HS-27A (cell line): ENCODE data around the gene AHRR.
"Not testable (repeated sequence)": the region's sequence is repeated elsewhere in the genome, so short reads cannot be mapped to it uniquely, and the experiment has no call there.

Experiments used
- DNase-seq: peaks from one replicate; pipeline ENCODE4 v3.0.0-alpha.2; 2012; ENCODE audit warnings: low read depth, missing footprints

Gene AHRR

GRCh38 chr5:368183-369084, 46.9 kb downstream of the AHRR start:
- peak; percentile 83 for DNase-seq

DNA sequence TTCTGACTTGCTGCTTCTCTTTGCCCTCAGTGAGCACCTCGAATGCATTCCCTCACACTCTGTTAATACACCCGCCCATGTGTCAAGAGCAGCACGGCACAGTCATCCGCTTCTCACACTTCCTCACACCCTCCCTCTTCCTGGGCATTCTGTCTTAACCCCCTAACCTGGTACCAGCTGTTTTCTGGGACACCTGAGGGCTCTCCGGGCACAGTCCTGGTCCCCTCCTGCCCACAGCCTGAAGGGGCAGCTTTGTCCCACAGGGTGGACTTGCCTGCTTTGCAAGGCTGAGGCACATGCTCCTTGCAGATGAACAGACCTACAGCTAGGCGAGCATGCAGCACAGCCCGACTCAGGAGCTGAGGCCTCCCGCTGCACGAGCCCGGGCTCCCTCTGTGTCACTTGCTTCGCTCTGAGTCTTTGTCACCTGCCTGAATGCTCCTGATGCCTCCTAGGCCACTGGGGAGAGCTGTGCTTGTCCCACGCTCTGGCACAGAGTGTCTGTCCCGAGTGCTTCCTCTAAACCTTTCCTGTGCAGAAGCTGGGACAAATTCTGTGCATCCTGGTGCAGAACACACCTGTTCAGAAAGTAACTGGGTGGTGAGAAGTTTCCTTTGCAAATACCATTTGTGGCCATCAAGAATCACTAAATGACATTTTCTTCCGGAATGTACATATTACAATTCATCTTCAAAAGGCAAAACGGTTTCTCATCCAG, 47.8 kb downstream of the AHRR start:
- DNase-seq, result no peak

- DNase-seq, result not testable (repeated sequence)
Observed at GRCh38 chr5:369869-370236, 48.3 kb downstream of the AHRR start.

GRCh38 chr5:370311-370958, 48.9 kb downstream of the AHRR start:
- DNase-seq, result no peak

GRCh38 chr5:370959-371810, 49.7 kb downstream of the AHRR start:
- no peak for DNase-seq

DNA sequence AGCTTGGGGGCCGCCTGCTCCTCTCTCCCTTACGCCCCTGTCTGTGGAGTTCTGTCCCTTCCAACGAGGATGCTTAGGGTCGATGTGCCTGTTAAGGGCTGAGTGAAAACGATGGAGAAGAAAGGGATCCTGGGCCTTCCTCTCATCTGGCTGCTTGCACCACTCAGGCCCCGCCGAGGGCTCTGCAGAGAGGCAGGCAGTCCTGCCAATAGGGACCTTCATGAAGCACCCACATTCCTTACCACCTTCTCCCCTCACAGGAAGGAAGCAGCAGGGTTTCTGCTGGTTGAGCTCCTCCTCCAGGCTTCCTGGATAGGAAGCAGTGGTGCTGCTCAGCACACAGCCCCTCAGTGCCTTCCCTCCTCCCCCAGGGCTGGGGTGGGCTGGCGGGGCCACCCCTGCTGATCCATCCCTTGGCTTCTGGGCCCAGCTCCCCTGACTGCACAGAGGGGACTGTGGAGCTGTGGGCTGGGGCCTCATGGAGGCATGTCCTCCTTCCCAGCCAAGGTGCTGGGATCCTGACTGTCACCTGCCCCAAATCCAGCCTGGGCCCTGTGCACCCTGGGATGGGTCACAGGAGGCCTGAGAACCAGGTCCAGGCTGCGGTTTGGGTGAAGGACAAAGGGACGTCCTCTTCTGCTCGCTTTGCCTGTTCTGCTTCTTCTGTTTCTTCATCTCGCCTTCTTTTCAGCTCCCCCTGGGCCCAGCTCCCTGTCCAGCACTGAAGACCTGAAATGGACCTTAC, 50.5 kb downstream of the AHRR start:
- no peak for DNase-seq

DNA sequence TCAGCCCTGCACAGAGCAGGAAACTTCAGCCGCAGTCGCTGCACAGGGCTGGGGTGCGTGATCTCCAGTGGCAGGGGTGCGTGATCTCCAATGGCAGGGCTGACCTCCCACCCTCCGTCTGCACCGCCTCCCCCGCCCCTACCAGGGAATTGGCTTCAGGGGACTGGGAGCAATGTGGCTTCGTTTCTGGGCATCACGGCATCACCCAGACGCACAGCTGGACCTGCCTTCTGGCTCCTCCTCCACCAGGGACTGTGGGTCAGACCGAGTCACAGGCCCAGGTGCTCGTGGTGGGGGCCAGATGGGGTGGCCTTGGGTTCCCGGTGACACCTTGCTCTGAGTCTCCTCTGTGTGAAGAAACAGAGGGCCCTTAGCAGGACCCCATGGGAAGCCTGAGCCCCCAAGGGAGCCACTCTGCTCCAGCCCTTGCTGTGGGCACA, 51.1 kb downstream of the AHRR start:
- no peak for DNase-seq

DNA sequence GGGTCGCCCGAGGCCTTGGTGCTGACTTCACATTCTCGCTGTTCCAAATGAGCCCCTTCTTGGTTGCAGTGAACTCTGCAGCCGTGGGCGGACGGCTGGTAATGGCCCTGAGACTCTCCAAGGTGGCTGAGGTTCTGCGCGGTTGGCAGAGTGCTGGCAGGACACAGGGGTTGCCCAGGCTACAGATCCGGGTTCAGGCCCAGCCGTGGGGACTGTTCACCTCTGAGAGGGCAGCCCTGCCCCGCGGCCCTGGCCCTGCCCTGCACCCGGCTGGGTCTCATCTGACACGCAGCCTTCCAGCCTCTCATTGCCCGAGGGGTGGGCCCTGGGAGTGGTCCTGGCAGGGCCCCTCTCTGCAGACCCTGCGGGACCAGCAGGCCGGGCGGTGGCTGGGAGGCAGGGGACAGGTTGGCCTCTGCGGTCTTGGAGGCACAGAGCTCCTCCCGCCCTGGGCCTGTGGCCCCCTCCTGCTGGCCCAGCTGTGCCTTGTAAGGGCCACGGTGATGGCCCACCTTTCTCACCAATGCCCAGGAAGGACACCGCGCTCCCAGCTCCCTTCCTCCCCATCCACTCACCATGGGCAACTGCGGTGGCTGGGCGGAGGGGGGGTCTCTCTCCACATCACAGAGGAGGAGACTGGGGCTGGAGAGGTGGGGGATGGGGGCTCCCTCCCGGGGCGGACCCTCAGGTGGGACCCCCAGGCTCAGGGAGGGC, 51.6 kb downstream of the AHRR start:
- DNase-seq, result no peak

GRCh38 chr5:373710-374602, 52.4 kb downstream of the AHRR start:
- DNase-seq, result no peak

DNA sequence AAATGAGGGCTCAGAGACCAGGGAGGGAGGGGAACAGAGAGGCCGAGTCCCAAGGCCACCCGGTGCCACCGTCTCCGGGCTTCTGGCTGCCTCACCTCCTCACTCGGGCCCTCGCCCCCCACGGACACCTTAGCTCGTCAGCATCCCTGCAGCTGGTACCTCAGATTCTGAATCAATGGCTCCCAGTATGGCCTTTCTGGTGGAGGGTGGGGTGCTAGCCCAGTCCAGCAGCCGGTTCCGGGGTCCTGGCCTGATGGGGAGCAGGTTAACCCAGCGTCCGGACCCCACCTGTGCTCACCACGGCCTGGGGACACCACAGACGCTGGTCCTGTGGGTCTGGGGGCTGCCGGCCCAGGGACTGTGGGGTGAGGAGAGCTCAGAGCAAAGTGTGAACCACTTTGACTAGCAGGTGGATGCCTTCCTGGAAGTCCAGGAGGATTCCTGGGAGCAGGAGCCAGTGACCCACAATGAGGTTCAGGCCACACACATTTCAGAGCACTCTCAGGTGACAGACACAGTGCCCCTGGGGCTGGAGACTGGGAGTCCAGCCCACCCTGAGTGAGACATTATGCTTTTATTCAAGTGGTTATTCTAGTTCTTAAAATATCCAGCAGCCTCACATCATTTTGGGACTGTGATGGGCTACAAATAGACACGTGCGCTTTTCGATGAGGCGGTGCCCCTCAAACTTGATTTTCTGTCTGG, 53.3 kb downstream of the AHRR start:
- no peak for DNase-seq

GRCh38 chr5:375336-375920, 53.9 kb downstream of the AHRR start:
- DNase-seq, result no peak

- no peak for DNase-seq
Observed at GRCh38 chr5:375921-376798, 54.6 kb downstream of the AHRR start.

- no peak for DNase-seq
Observed at GRCh38 chr5:376799-377325, 55.3 kb downstream of the AHRR start.

DNA sequence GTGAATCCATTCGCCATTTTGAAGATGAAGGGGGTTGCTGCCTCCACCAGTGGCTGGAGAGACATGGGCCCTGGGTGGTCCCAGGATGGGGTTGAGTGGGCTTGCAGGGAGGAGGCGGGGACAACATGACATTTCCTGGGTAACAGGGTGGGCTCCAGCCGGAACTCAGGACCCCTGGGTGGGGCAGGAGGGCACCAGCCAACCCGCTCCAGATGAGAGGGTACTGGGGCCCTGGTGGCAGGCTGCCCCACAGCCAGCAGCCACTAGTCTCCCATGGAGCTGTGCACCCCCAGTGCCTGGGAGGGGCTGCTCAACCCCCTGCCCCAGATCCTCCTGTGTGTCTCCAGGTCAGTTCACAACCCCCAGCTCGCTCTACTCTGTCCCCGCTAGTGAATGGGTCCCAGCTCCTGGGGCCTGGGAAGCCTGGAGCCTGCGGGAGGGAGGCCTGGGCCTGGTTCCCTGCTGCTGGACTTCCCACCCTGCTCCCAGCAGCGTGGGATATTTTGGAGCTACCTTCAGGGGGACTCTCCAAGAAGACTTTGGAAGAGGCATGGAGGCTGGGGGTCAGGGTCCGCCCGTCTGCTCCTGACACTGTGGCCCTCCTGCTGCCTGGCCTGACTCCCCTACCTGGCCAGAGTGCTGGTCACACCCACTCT, 55.9 kb downstream of the AHRR start:
- no peak for DNase-seq

DNA sequence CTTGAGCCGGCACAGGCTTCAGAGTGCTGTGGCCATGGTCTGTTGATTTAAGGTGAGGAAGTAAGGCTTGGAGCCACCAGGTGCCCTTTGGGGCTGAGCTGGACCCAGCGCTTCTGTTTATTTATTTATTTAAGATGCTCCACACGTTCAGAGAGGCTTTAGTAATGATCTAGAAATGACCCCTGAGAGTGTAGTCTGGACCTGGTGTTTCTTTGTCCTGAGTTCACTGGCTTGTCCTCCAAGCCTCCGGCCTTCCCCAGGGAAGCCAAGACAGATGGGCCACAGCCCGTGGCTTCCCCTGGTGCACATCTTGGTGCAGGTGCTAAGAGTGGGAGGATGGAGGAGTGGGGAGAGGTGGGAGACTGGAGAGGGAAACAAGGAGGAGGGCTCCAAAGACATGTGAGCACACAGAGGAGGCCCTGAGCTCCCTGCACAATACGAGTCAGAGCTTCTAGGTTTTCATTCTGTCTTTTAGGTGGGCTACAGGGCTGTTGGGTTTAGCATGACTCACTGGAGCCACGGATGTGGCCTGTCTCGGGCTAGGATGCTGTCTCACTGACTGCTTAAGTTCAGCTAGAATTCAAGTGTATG, 56.9 kb downstream of the AHRR start:
- DNase-seq, result no peak
